H9 (cell line): ENCODE results near the gene KRTAP12-4. TPM values are rescaled to one million over a fixed set of nuclear protein-coding genes. Genes with fewer than 3 reads are reported as not detected.
A peak's percentile ranks its signal among the peaks of the same experiment; 100 is the strongest.

Experiments used
- DNase-seq: peaks from one replicate; pipeline ENCODE4 v3.0.0-alpha.2; 2017
- H2AFZ ChIP-seq: one replicate; pipeline ENCODE4 v1.6.1; 2013; ENCODE audit warnings: mild to moderate bottlenecking, low read length, control low read depth, moderate library complexity
- H2AK5ac ChIP-seq: 2 replicates; pipeline ENCODE4 v1.6.1; 2013; ENCODE audit warnings: low read length, control low read depth, mixed read lengths; ENCODE audit not compliant: insufficient read length
- H2BK120ac ChIP-seq: one replicate; pipeline ENCODE4 v1.6.1; 2013; ENCODE audit warnings: low read depth, mild to moderate bottlenecking, low read length, control low read depth, inconsistent platforms; ENCODE audit not compliant: poor library complexity, severe bottlenecking
- H2BK12ac ChIP-seq: 2 replicates; pipeline ENCODE4 v1.6.1; 2013; ENCODE audit warnings: low read length, control low read depth, mixed read lengths, low read depth; ENCODE audit not compliant: insufficient read length
- H2BK15ac ChIP-seq: 2 replicates; pipeline ENCODE4 v1.6.1; 2013; ENCODE audit warnings: low read depth, low read length, control low read depth
- H2BK20ac ChIP-seq: one replicate; pipeline ENCODE4 v1.6.1; 2013; ENCODE audit warnings: low read depth, mild to moderate bottlenecking, low read length, control low read depth, inconsistent platforms; ENCODE audit not compliant: poor library complexity, severe bottlenecking
- H2BK5ac ChIP-seq: 2 replicates; pipeline ENCODE4 v1.6.1; 2013; ENCODE audit warnings: low read length, control low read depth, mixed read lengths; ENCODE audit not compliant: insufficient read length
- H3K14ac ChIP-seq: 2 replicates; pipeline ENCODE4 v1.6.1; 2013; ENCODE audit warnings: low read length, control low read depth; ENCODE audit not compliant: insufficient read depth
- H3K18ac ChIP-seq: 2 replicates; pipeline ENCODE4 v1.6.1; 2013; ENCODE audit warnings: low read depth, mild to moderate bottlenecking, mixed read lengths, low read length, control low read depth; ENCODE audit not compliant: insufficient read length
- H3K23ac ChIP-seq: 2 replicates; pipeline ENCODE4 v1.6.1; 2013; ENCODE audit warnings: low read length, control low read depth, mixed read lengths, low read depth; ENCODE audit not compliant: insufficient read length
- H3K23me2 ChIP-seq: 2 replicates; pipeline ENCODE4 v1.6.1; 2013; ENCODE audit warnings: low read depth, mild to moderate bottlenecking, mixed read lengths, low read length, control low read depth; ENCODE audit not compliant: insufficient read length, poor library complexity, severe bottlenecking
- H3K27ac ChIP-seq: 2 replicates; pipeline ENCODE4 v1.5.1; 2013; ENCODE audit warnings: low read length, control low read depth, mixed read lengths, low read depth; ENCODE audit not compliant: insufficient read length
- H3K27me3 ChIP-seq: 2 replicates; pipeline ENCODE4 v1.6.1; 2013; ENCODE audit warnings: low read length, control low read depth, inconsistent platforms; ENCODE audit not compliant: insufficient read depth
- H3K4ac ChIP-seq: 2 replicates; pipeline ENCODE4 v1.6.1; 2013; ENCODE audit warnings: low read depth, mild to moderate bottlenecking, control low read depth, inconsistent platforms, low read length, moderate library complexity
- H3K4me1 ChIP-seq: 2 replicates; pipeline ENCODE4 v1.6.1; 2013; ENCODE audit warnings: low read length, control low read depth, inconsistent platforms; ENCODE audit not compliant: insufficient read depth
- H3K4me2 ChIP-seq: 2 replicates; pipeline ENCODE4 v1.6.1; 2013; ENCODE audit warnings: low read length, control low read depth, mixed read lengths; ENCODE audit not compliant: insufficient read length, insufficient read depth
- H3K56ac ChIP-seq: 2 replicates; pipeline ENCODE4 v1.6.1; 2013; ENCODE audit warnings: low read depth, mild to moderate bottlenecking, mixed read lengths, low read length, control low read depth; ENCODE audit not compliant: insufficient read length
- H3K79me1 ChIP-seq: 2 replicates; pipeline ENCODE4 v1.6.1; 2013; ENCODE audit warnings: low read depth, mild to moderate bottlenecking, moderate library complexity, low read length, control low read depth, inconsistent platforms; ENCODE audit not compliant: insufficient read depth, poor library complexity, severe bottlenecking
- H3K79me2 ChIP-seq: 2 replicates; pipeline ENCODE4 v1.6.1; 2013; ENCODE audit warnings: low read length, control low read depth, inconsistent platforms; ENCODE audit not compliant: insufficient read depth
- H3K9ac ChIP-seq: 2 replicates; pipeline ENCODE4 v1.6.1; 2013; ENCODE audit warnings: low read length, control low read depth, mixed read lengths; ENCODE audit not compliant: insufficient read length; ENCODE audit errors: extremely low read depth
- H3K9me3 ChIP-seq: one replicate; pipeline ENCODE4 v1.6.1; 2013; ENCODE audit warnings: low read depth, low read length, inconsistent platforms; ENCODE audit not compliant: control insufficient read depth
- H3T11ph ChIP-seq: one replicate; pipeline ENCODE4 v1.6.1; 2013; ENCODE audit warnings: mild to moderate bottlenecking, low read length, control low read depth, inconsistent platforms
- H4K20me1 ChIP-seq: one replicate; pipeline ENCODE4 v1.6.1; 2013; ENCODE audit not compliant: control insufficient read depth, insufficient read length, insufficient read depth
- H4K5ac ChIP-seq: 2 replicates; pipeline ENCODE4 v1.6.1; 2013; ENCODE audit warnings: low read depth, mild to moderate bottlenecking, mixed read lengths, low read length, control low read depth; ENCODE audit not compliant: insufficient read length
- H4K8ac ChIP-seq: replicated peaks from 2 replicates; pipeline ENCODE4 v1.6.1; 2013; ENCODE audit warnings: low read length, control low read depth, mixed read lengths, low read depth; ENCODE audit not compliant: insufficient read length
- H4K91ac ChIP-seq: 2 replicates; pipeline ENCODE4 v1.6.1; 2013; ENCODE audit warnings: low read depth, mild to moderate bottlenecking, moderate library complexity, mixed read lengths, low read length, control low read depth; ENCODE audit not compliant: insufficient read length
- H3K27ac Mint-ChIP-seq, 3 experiments: 2 replicates in 2 of 3; 3 replicates in 1 of 3; pipeline ENCODE4 v1.8.0; 2020 to 2021; ENCODE audit warnings: mixed read lengths in 3 of 3, mild to moderate bottlenecking in 1 of 3, moderate library complexity in 1 of 3
- H3K27me3 Mint-ChIP-seq: 2 replicates; pipeline ENCODE4 v1.8.0; 2021; ENCODE audit warnings: low read depth, mild to moderate bottlenecking, moderate library complexity, mixed read lengths
- H3K36me3 Mint-ChIP-seq, 3 experiments: 2 replicates in 2 of 3; 3 replicates in 1 of 3; pipeline ENCODE4 v1.8.0; 2020 to 2021; ENCODE audit warnings: low read depth in 3 of 3, mixed read lengths in 3 of 3; ENCODE audit not compliant: insufficient read depth in 1 of 3
- H3K4me1 Mint-ChIP-seq, 2 experiments: 2 replicates each; pipeline ENCODE4 v1.8.0; 2020; ENCODE audit warnings: mixed read lengths in 2 of 2
- H3K4me3 Mint-ChIP-seq, 2 experiments: 2 replicates in 1 of 2; 3 replicates in 1 of 2; pipeline ENCODE4 v1.8.0; 2020 to 2021; ENCODE audit warnings: mild to moderate bottlenecking in 2 of 2, mixed read lengths in 2 of 2, moderate library complexity in 1 of 2
- H3K9me3 Mint-ChIP-seq, 2 experiments: 2 replicates in 1 of 2; 3 replicates in 1 of 2; pipeline ENCODE4 v1.8.0; 2020; ENCODE audit warnings: mild to moderate bottlenecking in 2 of 2, mixed read lengths in 2 of 2, moderate library complexity in 1 of 2
- WGBS: extraction: QIAGEN DNeasy Blood & Tissue Kit; methylation state at CpG from one replicate; pipeline ENCODE4 v1.1.7; 2013; ENCODE audit warnings: missing lambda C conversion rate, low lambda C conversion rate, mixed read lengths; ENCODE audit not compliant: insufficient read length; ENCODE audit errors: extremely low coverage; 5-methylcytosine and 5-hydroxymethylcytosine counted together
- total RNA-seq: library from RNA; stranded (reverse); gene quantifications from 2 replicates; pipeline ENCODE4 v1.2.1, GENCODE V29; 2021
- TF ChIP-seq, protein P1 (sequence below): fragments of 200-600 bp; sonication (generic); conservative IDR thresholded peaks from 3 replicates; pipeline ENCODE4 v1.8.0; 2021; ENCODE audit warnings: antibody characterized with exemption, mild to moderate bottlenecking

The KRTAP12-4 gene
- total RNA-seq, 1 experiment from 2014 or later, result not detected

DNA sequence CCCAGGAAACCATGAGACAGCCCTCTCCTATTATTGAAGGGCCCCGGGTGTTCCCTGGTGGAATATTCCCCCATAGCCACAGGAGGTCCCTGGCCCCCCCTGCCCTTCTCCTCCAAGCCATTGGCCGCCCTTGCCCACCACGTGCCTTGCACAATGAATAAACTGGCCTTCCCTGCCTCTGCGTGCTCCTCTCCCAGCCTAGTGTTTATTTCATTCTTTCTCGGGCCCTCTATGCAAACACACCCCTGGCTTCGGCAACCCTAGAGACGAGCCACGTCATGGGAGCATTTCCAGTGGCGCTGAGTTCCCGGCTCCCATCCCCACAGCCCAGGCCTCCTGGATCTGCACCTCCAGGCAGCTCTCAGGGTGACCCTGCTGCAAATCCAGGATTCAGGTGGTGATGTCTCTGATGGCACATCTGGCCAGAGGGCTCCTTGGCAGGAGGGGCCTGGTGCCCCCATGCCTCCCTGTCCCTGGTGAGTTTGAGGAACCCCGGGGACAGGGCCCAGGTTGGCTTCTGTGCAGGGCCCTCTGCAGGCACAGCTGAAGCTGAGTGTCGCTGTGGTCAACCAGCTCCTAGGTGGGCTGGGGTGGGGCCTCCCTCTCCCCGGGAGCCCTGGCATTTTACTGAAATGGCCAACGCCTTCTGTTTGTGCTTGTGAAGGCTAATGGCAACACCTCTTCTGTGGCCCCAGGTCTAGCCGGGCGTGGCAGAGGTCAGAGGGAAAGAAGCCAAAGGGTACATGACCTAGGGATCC is 48.7 kb upstream of the KRTAP12-4 start:
- Histone ChIP-seq H4K91ac (no peak overlapping the region), H2BK12ac (no peak overlapping the region), H3K4ac (no peak overlapping the region), H3K79me1 (no peaks in the 10 kb centered on the region), H3K23me2 (peaks cover 13% of the 10 kb centered on the region), H3T11ph (no peak overlapping the region), H3K79me2 (no peaks in the 10 kb centered on the region), H2AFZ (no peak overlapping the region), H2BK15ac (peak overlapping the region; percentile 30; the same call in 1 of the 2 replicates), H3K9ac (no peak overlapping the region), H2AK5ac (no peak overlapping the region), H4K8ac (no peak overlapping the region), H2BK20ac (no peak overlapping the region), H3K27me3 (peaks cover 14% of the 10 kb centered on the region; the same call in 1 of the 2 replicates), H2BK120ac (no peak overlapping the region), H3K4me1 (peaks cover 9% of the 10 kb centered on the region; the same call in 1 of the 2 replicates), H3K27ac (no peak overlapping the region), H4K5ac (no peak overlapping the region), H3K9me3 (no peaks in the 10 kb centered on the region), H3K14ac (no peak overlapping the region; the same call in 1 of the 2 replicates), H2BK5ac (no peak overlapping the region), H3K4me2 (no peak overlapping the region), H3K23ac (no peak overlapping the region), H3K56ac (no peak overlapping the region), H4K20me1 (no peaks in the 10 kb centered on the region), H3K18ac (peak overlapping the region; percentile 25)
- H3K27me3 Mint-ChIP-seq, result peaks cover 39% of the 10 kb centered on the region
- no peak for DNase-seq
- H3K9me3 Mint-ChIP-seq, result no peaks in the 10 kb centered on the region; a peak in 1 of 5 replicates
- no peaks in the 10 kb centered on the region for H3K36me3 Mint-ChIP-seq
- peaks cover 73 to 76% of the 10 kb centered on the region in 2 experiments for H3K4me1 Mint-ChIP-seq
- TF ChIP-seq, protein P1, sequence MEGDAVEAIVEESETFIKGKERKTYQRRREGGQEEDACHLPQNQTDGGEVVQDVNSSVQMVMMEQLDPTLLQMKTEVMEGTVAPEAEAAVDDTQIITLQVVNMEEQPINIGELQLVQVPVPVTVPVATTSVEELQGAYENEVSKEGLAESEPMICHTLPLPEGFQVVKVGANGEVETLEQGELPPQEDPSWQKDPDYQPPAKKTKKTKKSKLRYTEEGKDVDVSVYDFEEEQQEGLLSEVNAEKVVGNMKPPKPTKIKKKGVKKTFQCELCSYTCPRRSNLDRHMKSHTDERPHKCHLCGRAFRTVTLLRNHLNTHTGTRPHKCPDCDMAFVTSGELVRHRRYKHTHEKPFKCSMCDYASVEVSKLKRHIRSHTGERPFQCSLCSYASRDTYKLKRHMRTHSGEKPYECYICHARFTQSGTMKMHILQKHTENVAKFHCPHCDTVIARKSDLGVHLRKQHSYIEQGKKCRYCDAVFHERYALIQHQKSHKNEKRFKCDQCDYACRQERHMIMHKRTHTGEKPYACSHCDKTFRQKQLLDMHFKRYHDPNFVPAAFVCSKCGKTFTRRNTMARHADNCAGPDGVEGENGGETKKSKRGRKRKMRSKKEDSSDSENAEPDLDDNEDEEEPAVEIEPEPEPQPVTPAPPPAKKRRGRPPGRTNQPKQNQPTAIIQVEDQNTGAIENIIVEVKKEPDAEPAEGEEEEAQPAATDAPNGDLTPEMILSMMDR, result no peak
- no peak overlapping the region; a peak in 1 of 5 replicates for H3K4me3 Mint-ChIP-seq
- WGBS, result no CpG with 5 or more reads among the region's 16 CpGs
- H3K27ac Mint-ChIP-seq, result peak overlapping the region in 2 of 3 experiments; percentile 86 to 91; a peak in 4 of 7 replicates
